AG04449 (cell line): ENCODE results near the gene ST3GAL2.
"Not testable (repeated sequence)": the region's sequence is repeated elsewhere in the genome, so short reads cannot be mapped to it uniquely, and the experiment has no call there.

ENCODE experiments used
- CTCF ChIA-PET: fragments of 350-600 bp; formaldehyde crosslinking; extraction: SDS; loops from one replicate; lab custom pipeline; 2021; ENCODE audit warnings: antibody characterized with exemption; lab: Yijun Ruan, JAX
- POLR2A ChIA-PET: fragments of 400-600, 350-600 bp; formaldehyde crosslinking; extraction: SDS; loops from one replicate; lab custom pipeline; 2020; ENCODE audit warnings: antibody characterized with exemption, inconsistent platforms; lab: Yijun Ruan, JAX
- DNase-seq: peaks from one replicate; pipeline ENCODE4 v3.0.0-alpha.2; 2010; ENCODE audit warnings: low read depth, low spot score
- H3K4me3 ChIP-seq: 2 replicates; pipeline ENCODE4 v1.5.1; 2011; ENCODE audit warnings: low read depth, mild to moderate bottlenecking, control low read depth, low read length
- TF ChIP-seq, protein P1 (sequence below): IDR thresholded peaks from one replicate; pipeline ENCODE4 v1.5.1; 2011; ENCODE audit warnings: mild to moderate bottlenecking, moderate library complexity, low read length, control low read depth, inconsistent platforms; ENCODE audit not compliant: insufficient read depth; ENCODE audit errors: missing control alignments

The ST3GAL2 gene

DNA sequence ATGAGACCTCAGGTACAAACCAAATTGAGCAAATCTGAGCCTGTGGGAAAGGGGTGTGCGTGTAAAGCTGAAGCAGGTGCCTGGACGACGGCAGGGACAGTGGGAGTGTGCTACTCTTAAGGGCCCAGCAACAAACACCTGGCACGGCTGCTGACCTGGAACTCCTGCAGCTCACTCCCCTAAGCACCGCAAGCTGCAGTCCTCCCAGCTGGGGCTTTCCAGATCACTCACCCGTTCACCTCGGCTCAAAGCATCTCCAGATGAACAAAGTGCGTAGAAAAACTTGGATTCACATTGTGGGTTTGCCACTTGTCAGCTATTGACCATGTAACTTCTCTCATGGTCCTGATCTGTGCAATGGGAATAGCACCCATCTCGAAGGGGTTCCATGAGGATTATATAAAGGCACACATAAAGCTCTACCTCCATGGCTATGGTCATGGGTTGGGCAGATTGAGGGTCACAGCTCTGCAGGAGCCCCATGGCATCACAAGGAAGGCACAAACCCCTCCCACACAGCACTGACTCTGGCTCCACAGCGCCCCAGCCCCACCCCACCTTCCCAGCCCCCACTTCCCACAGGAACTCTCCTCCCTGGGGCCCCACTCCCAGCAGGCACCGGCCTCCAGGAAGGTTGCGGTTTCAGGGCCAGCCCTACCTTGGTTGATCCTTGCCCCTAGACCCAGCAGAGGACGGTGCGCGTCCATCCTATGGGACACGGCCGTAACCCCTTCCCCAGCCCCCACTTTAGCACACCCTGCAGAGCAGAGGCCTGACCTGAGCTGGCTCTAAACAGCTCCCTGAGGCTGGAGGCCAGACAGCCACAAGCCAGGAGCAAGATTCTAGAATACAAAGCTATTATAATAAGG lies 21.9 kb downstream of the ST3GAL2 start:
- H3K4me3 ChIP-seq = no peak overlapping the region
- CTCF ChIA-PET = interaction anchor here (1.0 to 1.5 kb wide), 3 partner anchors 16 to 26 kb away, joined by 3 to 4 read pairs (median 3); partner anchors contain the start of gene ST3GAL2
- DNase-seq = no peak
- POLR2A ChIA-PET = no interaction called here
- TF ChIP-seq, protein P1, sequence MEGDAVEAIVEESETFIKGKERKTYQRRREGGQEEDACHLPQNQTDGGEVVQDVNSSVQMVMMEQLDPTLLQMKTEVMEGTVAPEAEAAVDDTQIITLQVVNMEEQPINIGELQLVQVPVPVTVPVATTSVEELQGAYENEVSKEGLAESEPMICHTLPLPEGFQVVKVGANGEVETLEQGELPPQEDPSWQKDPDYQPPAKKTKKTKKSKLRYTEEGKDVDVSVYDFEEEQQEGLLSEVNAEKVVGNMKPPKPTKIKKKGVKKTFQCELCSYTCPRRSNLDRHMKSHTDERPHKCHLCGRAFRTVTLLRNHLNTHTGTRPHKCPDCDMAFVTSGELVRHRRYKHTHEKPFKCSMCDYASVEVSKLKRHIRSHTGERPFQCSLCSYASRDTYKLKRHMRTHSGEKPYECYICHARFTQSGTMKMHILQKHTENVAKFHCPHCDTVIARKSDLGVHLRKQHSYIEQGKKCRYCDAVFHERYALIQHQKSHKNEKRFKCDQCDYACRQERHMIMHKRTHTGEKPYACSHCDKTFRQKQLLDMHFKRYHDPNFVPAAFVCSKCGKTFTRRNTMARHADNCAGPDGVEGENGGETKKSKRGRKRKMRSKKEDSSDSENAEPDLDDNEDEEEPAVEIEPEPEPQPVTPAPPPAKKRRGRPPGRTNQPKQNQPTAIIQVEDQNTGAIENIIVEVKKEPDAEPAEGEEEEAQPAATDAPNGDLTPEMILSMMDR = no peak

DNA sequence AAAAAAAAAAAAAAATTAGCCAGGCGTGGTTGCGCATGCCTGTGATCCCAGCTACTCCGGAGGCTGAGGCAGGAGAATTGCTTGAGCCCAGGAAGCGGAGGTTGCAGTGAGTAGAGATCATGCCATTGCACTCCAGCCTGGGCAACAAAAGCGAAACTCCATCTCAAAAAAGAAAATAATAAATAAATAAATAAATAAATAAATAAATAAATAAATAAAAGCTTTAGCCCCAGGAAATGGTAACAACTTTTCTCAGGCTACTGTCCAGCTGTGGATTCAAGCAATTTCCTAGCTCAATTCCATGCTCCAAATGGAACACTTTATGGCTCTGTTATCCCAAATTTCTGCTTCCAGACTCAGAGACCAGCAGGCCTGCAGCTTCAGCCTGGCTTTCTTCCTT lies 25.3 kb downstream of the ST3GAL2 start:
- DNase-seq = not testable (repeated sequence)
- CTCF ChIA-PET = interaction anchor here (0.6 kb wide), 2 partner anchors 9 to 357 kb away, joined by 3 read pairs; no protein-coding TSS in a partner anchor

DNA sequence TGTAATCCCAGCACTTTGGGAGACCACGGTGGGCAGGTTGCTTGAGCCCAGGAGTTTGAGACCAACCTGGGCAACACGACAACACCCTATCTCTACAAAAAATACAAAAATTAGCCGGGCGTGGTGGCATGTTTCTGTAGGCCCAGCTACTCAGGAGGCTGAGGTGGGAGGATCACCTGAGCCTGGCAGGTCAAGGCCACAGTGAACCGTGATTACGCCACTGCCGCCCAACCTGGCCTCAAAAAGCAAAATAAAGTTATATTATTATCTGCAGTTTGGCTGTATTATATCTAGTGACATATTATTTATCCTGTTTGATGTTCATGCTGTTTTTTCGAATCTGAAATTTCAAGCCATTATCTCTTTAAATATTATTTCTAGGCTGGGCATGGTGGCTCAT lies 26.5 kb downstream of the ST3GAL2 start:
- TF ChIP-seq, protein P1 = no peak
- no peak overlapping the region for H3K4me3 ChIP-seq
- DNase-seq = no peak
- ChIA-PET POLR2A (interaction anchor here (1.0 kb wide), 1 partner anchor 16 kb away, joined by 3 read pairs; no protein-coding TSS in a partner anchor), CTCF (no interaction called here)

More for the DNA sequence above, 25.3 kb downstream of the ST3GAL2 start:
- POLR2A ChIA-PET, H3K4me3 ChIP-seq: not testable (repeated sequence)

DNA sequence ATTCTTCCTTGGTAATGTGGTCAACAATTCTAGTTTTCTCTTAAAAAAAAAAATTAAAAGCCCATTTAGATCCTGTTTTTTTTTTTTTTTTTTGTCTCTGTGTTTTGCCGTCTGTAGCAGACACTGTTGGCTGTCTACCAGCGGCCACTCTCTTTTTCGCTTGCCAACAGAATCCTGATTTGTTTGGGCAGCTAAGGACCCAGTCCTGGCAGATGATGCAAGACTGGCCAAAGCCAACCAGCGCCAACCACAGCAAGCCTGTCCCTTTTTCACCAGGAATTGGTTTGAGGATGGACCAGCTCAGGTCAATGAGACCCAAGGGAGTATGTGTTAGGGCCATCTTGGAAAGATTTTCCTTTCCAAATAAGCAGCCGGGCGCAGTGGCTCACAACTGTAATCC lies 28.2 kb downstream of the ST3GAL2 start:
- no peak overlapping the region for H3K4me3 ChIP-seq
- TF ChIP-seq, protein P1 = no peak
- ChIA-PET POLR2A (no interaction called here), CTCF (interaction anchor here (1.4 kb wide), 1 partner anchor 27 kb away, joined by 3 read pairs; no protein-coding TSS in a partner anchor)
- DNase-seq = no peak

DNA sequence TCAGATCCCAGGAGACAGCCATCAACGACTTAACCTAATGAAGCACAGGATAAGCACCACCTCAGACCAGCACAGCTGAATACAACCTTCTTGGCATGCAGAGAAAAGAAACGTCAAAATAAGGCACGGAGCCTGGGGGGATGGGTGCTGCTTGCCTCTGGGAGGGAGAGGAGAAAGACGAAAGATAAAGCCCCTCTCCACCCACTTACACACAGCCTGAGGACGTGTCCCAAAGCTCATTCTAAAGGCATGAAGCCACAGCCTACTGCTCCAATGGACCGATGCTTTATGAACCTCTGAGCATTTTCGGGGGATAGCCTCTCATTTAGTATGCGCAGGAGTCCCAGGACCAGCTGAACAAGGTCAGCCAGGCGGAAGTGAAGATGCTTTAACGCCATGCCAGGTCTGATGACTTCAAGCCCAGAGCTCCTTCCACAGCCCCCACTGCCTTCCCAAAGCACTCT lies 31.1 kb downstream of the ST3GAL2 start:
- TF ChIP-seq, protein P1 = no peak
- H3K4me3 ChIP-seq = no peak overlapping the region
- POLR2A ChIA-PET = no interaction called here
- CTCF ChIA-PET = interaction anchor here (0.7 to 1.5 kb wide), 3 partner anchors 11 to 15 kb away, joined by 3 to 6 read pairs (median 3); no protein-coding TSS in a partner anchor
- DNase-seq = no peak

DNA sequence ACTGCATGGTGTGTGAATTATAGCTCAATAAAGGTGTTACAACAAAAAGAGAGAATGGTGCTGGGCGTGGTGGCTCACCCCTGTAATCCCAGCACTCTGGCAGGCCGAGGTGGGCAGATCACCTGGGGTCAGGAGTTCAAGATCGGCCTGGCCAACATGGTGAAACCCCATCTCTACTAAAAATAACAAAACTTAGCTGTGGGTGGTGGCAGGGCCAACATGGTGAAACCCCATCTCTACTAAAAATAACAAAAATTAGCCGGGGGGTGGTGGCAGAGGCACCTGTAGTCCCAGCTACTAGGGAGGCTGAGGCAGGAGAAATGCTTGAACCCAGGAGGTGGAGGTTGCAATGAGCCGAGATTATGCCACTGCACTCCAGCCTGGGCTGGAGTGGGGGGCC lies 32.8 kb downstream of the ST3GAL2 start:
- CTCF ChIA-PET, DNase-seq, POLR2A ChIA-PET, H3K4me3 ChIP-seq: not testable (repeated sequence)

DNA sequence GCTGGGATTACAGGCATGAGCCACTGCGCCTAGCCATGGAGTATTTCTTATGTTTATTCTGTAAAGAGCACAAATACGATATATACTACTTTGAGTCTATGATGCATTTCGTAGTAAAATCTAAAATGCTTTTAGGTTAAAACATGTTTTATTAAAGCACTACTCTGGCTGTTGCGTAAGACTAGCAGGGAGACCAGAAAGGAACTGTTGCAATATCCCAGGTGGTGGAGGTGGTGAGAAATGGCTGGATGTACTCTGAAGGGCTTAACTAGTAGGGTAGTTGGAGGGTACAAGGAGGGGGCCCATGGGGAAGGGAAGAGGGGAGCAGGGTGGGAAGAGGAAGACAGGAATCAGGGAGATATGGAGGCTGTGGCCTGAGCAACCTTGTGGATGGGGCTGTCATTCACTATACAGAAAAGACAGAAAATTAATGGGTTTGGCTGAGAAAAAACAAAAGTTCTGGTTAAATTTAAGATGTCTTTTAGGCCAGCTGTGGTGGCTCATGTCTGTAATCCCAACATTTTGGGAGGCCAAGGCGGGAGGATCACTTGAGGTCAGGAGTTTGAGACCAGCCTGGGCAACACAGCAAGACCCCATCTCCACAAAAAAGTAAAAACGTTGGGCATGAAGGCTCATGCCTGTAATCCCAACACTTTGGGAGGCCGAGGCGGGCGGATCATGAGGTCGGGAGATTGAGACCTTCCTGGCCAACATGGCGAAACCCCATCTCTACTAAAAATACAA lies 35.8 kb downstream of the ST3GAL2 start:
- no peak for DNase-seq
- H3K4me3 ChIP-seq = no peak overlapping the region
- CTCF ChIA-PET = interaction anchor here (1.0 kb wide), 1 partner anchor 9 kb away, joined by 4 read pairs; no protein-coding TSS in a partner anchor
- TF ChIP-seq, protein P1 = no peak
- POLR2A ChIA-PET = no interaction called here
